Activated CD8-positive, alpha-beta memory T cell treated with anti-CD3 and anti-CD28 coated beads for 1 hour (primary cell): ENCODE data around the gene DNAH3.
"Not testable (repeated sequence)": the region's sequence is repeated elsewhere in the genome, so short reads cannot be mapped to it uniquely, and the experiment has no call there.

Experiments used
- DNase-seq, 2 donors: peaks; one replicate each; pipeline ENCODE4 v3.0.0-alpha.2; 2020; ENCODE audit warnings: low read depth in 1 of 2; ENCODE audit errors: extremely low read depth in 1 of 2

Gene DNAH3

GRCh38 chr16:21023509-21024202 is 127.0 kb downstream of the DNAH3 start:
- DNase-seq: no peak

- DNase-seq: no peak
Observed at GRCh38 chr16:21021316-21021715, 129.3 kb downstream of the DNAH3 start.

- no peak for DNase-seq
Observed at GRCh38 chr16:21009815-21010214, 140.8 kb downstream of the DNAH3 start.

- no peak for DNase-seq
Observed at GRCh38 chr16:21005008-21005407, 145.6 kb downstream of the DNAH3 start.

- DNase-seq: no peak
Observed at GRCh38 chr16:21001262-21001661, 149.4 kb downstream of the DNAH3 start.

GRCh38 chr16:20997147-20997546 is 153.5 kb downstream of the DNAH3 start:
- DNase-seq: no peak

- no peak for DNase-seq
Observed at GRCh38 chr16:20995711-20996110, 154.9 kb downstream of the DNAH3 start.

GRCh38 chr16:20989496-20990070 is 161.1 kb downstream of the DNAH3 start:
- not testable (repeated sequence) for DNase-seq

GRCh38 chr16:20987049-20987448 is 163.6 kb downstream of the DNAH3 start:
- no peak for DNase-seq

- no peak for DNase-seq
Observed at GRCh38 chr16:20984019-20984418, 166.6 kb downstream of the DNAH3 start.

GRCh38 chr16:20976576-20976975 is 174.1 kb downstream of the DNAH3 start:
- DNase-seq: no peak

- not testable (repeated sequence) for DNase-seq
Observed at GRCh38 chr16:20973201-20973600, 177.4 kb downstream of the DNAH3 start.

GRCh38 chr16:20971401-20971800 is 179.2 kb downstream of the DNAH3 start:
- DNase-seq: no peak

GRCh38 chr16:20969386-20969785 is 181.3 kb downstream of the DNAH3 start:
- DNase-seq: no peak

GRCh38 chr16:20968765-20969164 is 181.9 kb downstream of the DNAH3 start:
- no peak for DNase-seq

- DNase-seq: no peak
Observed at GRCh38 chr16:20960899-20961298, 189.7 kb downstream of the DNAH3 start.

GRCh38 chr16:20957153-20957552 is 193.5 kb downstream of the DNAH3 start:
- no peak for DNase-seq

- DNase-seq: no peak
Observed at GRCh38 chr16:20956319-20956718, 194.3 kb downstream of the DNAH3 start.

GRCh38 chr16:20954574-20954973 is 196.1 kb downstream of the DNAH3 start:
- no peak for DNase-seq

- DNase-seq: no peak
Observed at GRCh38 chr16:20952139-20952920, 198.3 kb downstream of the DNAH3 start.

- DNase-seq: no peak
Observed at GRCh38 chr16:20950294-20950693, 200.4 kb downstream of the DNAH3 start.

GRCh38 chr16:20949660-20950059 is 201.0 kb downstream of the DNAH3 start:
- DNase-seq: no peak
